HepG2 (cell line): ENCODE results near the gene FNDC3B. TPM values are rescaled to one million over a fixed set of nuclear protein-coding genes. Genes with fewer than 3 reads are reported as not detected.

Source experiments
- ATAC-seq: fragments of 200-7000 bp; cut with Tn5 transposase; 3 replicates; pipeline ENCODE4 v1.9.1; 2020; ENCODE audit warnings: mild to moderate bottlenecking, moderate library complexity
- BruUV-seq: library from RNA; stranded (reverse); fragments of 400-500 nt; replicated peaks from 2 replicates; lab custom pipeline; 2021; lab: Mats Ljungman, UMichigan
- CTCF ChIA-PET: fragments of 300-600 bp; formaldehyde crosslinking; extraction: SDS; loops from one replicate; lab custom pipeline; 2021; ENCODE audit warnings: low total read pairs, inconsistent platforms, low intra/inter-chr PET ratio; lab: Yijun Ruan, JAX
- POLR2A ChIA-PET: fragments of 350-600 bp; sonication (Branson Sonifier 250); formaldehyde crosslinking; loops from one replicate; lab custom pipeline; 2020; ENCODE audit warnings: antibody characterized with exemption, inconsistent platforms; lab: Yijun Ruan, JAX
- DNase-seq: peaks from one replicate; pipeline ENCODE4 v3.0.0-alpha.2; 2015; ENCODE audit warnings: low spot score
- FAIRE-seq: peaks from 3 replicates; lab custom pipeline; 2011; peaks lifted over from hg19 to GRCh38; lab: Jason Lieb, UNC
- H2AFZ ChIP-seq: one replicate; pipeline ENCODE4 v1.6.1; 2011; ENCODE audit warnings: low read length, inconsistent platforms
- H3K27ac ChIP-seq: fragments of 300-600 bp; 3 replicates; pipeline ENCODE4 v1.8.0; 2011; ENCODE audit warnings: mixed run types, mild to moderate bottlenecking, mixed read lengths, low read length, inconsistent platforms; ENCODE audit not compliant: insufficient read depth; ENCODE audit errors: extremely low read length
- H3K27me3 ChIP-seq, 2 experiments: fragments of 200-600 bp in 1 of 2; 2 replicates in 1 of 2; 3 replicates in 1 of 2; pipeline versions ENCODE4 v1.6.0 to v1.8.0; 2011; ENCODE audit warnings: low read length in 2 of 2, mild to moderate bottlenecking in 2 of 2, moderate library complexity in 2 of 2, inconsistent platforms in 1 of 2; ENCODE audit not compliant: insufficient read depth in 2 of 2, control insufficient read depth in 1 of 2
- H3K36me3 ChIP-seq, 2 experiments: fragments of 200-600 bp in 1 of 2; replicated peaks in 1 of 2; 2 replicates in 1 of 2; 3 replicates in 1 of 2; pipeline versions ENCODE4 v1.5.1 to v1.8.0; 2011; ENCODE audit warnings: low read length in 2 of 2, inconsistent platforms in 1 of 2; ENCODE audit not compliant: insufficient read depth in 2 of 2, control insufficient read depth in 1 of 2
- H3K4me1 ChIP-seq: 2 replicates; pipeline ENCODE4 v1.5.1; 2012; ENCODE audit warnings: low read length, inconsistent platforms; ENCODE audit not compliant: insufficient read depth
- H3K4me2 ChIP-seq: 2 replicates; pipeline ENCODE4 v1.6.0; 2011; ENCODE audit warnings: low read depth, low read length, inconsistent platforms
- H3K4me3 ChIP-seq, 3 experiments: fragments of 200-600 bp in 1 of 3; sonication (generic), shearing (Covaris generic) in 1 of 3; replicated peaks in 1 of 3; 2 replicates each; pipeline ENCODE4 v1.5.1; 2011 to 2016; ENCODE audit warnings: low read length in 3 of 3, inconsistent platforms in 2 of 3, low read depth in 2 of 3, mild to moderate bottlenecking in 2 of 3, control low read depth in 1 of 3, mixed read lengths in 1 of 3; ENCODE audit not compliant: insufficient read depth in 1 of 3
- H3K79me2 ChIP-seq: one replicate; pipeline ENCODE4 v1.6.1; 2011; ENCODE audit warnings: low read length, inconsistent platforms; ENCODE audit not compliant: insufficient read depth
- H3K9ac ChIP-seq: 2 replicates; pipeline ENCODE4 v1.6.0; 2011; ENCODE audit warnings: mild to moderate bottlenecking, low read depth, low read length, inconsistent platforms; ENCODE audit not compliant: insufficient read depth
- H3K9me3 ChIP-seq: 2 replicates; pipeline ENCODE4 v1.5.1; 2012; ENCODE audit warnings: mild to moderate bottlenecking, low read length
- H4K20me1 ChIP-seq: 2 replicates; pipeline ENCODE4 v1.6.0; 2011; ENCODE audit warnings: inconsistent platforms, mild to moderate bottlenecking, low read length, moderate library complexity; ENCODE audit not compliant: insufficient read depth
- AGO1 ChIP-seq: fragments of 200-400 bp; formaldehyde crosslinking; IDR thresholded peaks from 2 replicates; pipeline ENCODE4 v1.6.1; 2017; ENCODE audit warnings: mild to moderate bottlenecking, low read depth, low read length, moderate library complexity; ENCODE audit not compliant: poor library complexity, severe bottlenecking
- AGO2 ChIP-seq: fragments of 200-400 bp; formaldehyde crosslinking; optimal IDR thresholded peaks from 2 replicates; pipeline ENCODE3; 2017; ENCODE audit warnings: mild to moderate bottlenecking, low read depth, low read length, moderate library complexity
- HNRNPLL ChIP-seq: fragments of 200-400 bp; formaldehyde crosslinking; IDR thresholded peaks from 2 replicates; pipeline ENCODE4 v1.6.1; 2017; ENCODE audit warnings: mild to moderate bottlenecking, low read depth, low read length; ENCODE audit not compliant: poor library complexity, severe bottlenecking
- JDP2 ChIP-seq: sonication (generic); formaldehyde crosslinking; IDR thresholded peaks from 2 replicates; pipeline ENCODE4 v1.8.1; 2022; ENCODE audit warnings: missing genetic modification reagents, borderline replicate concordance
- MAF1 ChIP-seq: sonication (generic); formaldehyde crosslinking; IDR thresholded peaks from 2 replicates; pipeline ENCODE4 v1.5.0; 2020; ENCODE audit warnings: missing genetic modification reagents, borderline replicate concordance
- NRL ChIP-seq: sonication (generic); formaldehyde crosslinking; IDR thresholded peaks from 2 replicates; pipeline ENCODE4 v1.5.0; 2020; ENCODE audit warnings: missing genetic modification reagents, mild to moderate bottlenecking, moderate library complexity, borderline replicate concordance
- POLR2A ChIP-seq, 2 experiments: IDR thresholded peaks; 2 replicates each; pipeline ENCODE4 v1.6.1; 2011; ENCODE audit warnings: low read depth in 2 of 2, low read length in 2 of 2, mild to moderate bottlenecking in 1 of 2, moderate library complexity in 1 of 2; ENCODE audit not compliant: insufficient read depth in 1 of 2
- RBM22 ChIP-seq: fragments of 200-400 bp; formaldehyde crosslinking; optimal IDR thresholded peaks from 2 replicates; pipeline ENCODE3; 2017; ENCODE audit warnings: mild to moderate bottlenecking, low read length, moderate library complexity
- ZNF7 ChIP-seq: IDR thresholded peaks from 2 replicates; pipeline ENCODE4 v1.6.1; 2016; ENCODE audit warnings: missing biosample characterization, missing genetic modification reagents
- ZNF780A ChIP-seq: sonication (generic); formaldehyde crosslinking; IDR thresholded peaks from 2 replicates; pipeline ENCODE4 v1.8.0; 2022; ENCODE audit warnings: mild to moderate bottlenecking, missing genetic modification reagents, moderate library complexity
- ZNF790 ChIP-seq: sonication (generic); formaldehyde crosslinking; IDR thresholded peaks from 2 replicates; pipeline ENCODE4 v1.8.0; 2022; ENCODE audit warnings: missing genetic modification reagents, mild to moderate bottlenecking, borderline replicate concordance
- WGBS: methylation state at CpG from one replicate; pipeline ENCODE4 v1.1.6; 2017; ENCODE audit warnings: low lambda C conversion rate; 5-methylcytosine and 5-hydroxymethylcytosine counted together
- in situ Hi-C: cut with HindIII; loops from 2 replicates; pipeline ENCODE4 v1.10.0; 2017; ENCODE audit warnings: low pct_unique_long_range_greater_than_20kb; ENCODE audit not compliant: extremely low pct_ligation_motif_present
- intact Hi-C: fragments of 100-400 bp; cut with micrococcal nuclease; formaldehyde crosslinking; loops from one replicate; pipeline ENCODE4 v1.10.0; 2022; ENCODE audit not compliant: unreplicated experiment
- polyA plus RNA-seq, 8 experiments: library from polyadenylated mRNA; depleted of rRNA in 3 of 8; stranded (reverse) in 7 of 8; unstranded in 1 of 8; fragments of >200 nt; fragmentation: Illumina TruSeq in 4 of 8; extraction: Trizol in 4 of 8; gene quantifications; 2 replicates each; pipeline versions ENCODE4 v1.2.1 to v1.2.3, GENCODE V29; 2011 to 2016; ENCODE audit warnings: low read depth in 4 of 8, missing spikeins in 1 of 8, mixed read lengths in 1 of 8; ENCODE audit not compliant: insufficient read depth in 1 of 8
- total RNA-seq, 5 experiments: library from RNA; depleted of rRNA; stranded (reverse); fragments of >200 nt; fragmentation: Illumina TruSeq; extraction: Trizol; gene quantifications; 2 replicates each; pipeline ENCODE4 v1.2.3, GENCODE V29; 2016; ENCODE audit warnings: low read depth in 1 of 5

Gene FNDC3B
- total and polyA plus RNA-seq, 2 of the 13 experiments (the other 11 are each of a cell fraction or from before 2014, with no cell fraction given): 74.8 to 103 TPM

DNA sequence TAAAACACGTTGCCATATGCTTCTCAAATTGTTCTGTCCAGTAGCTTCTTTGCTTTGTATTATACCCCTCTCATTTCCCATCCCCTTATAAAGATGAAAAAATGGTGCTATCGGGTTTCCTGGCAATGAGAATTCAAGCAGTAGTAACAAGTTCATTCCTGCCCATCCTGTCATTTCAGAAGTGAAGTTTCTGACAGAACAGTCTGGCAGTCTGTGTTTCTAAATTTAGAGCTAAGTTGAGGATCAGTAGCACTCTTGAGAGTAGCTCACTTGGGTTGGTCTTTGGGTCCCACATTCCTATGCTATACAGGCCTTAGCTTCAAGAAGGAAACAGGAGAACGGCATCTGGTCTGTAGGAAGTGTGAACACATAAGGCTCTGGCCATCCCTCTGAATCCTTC, 274.3 kb downstream of the FNDC3B start:
- TF ChIP-seq JDP2 (CRISPR knock-in tag): no peak
- TF ChIP-seq AGO2: peak; percentile 26
- TF ChIP-seq AGO1: no peak
- TF ChIP-seq HNRNPLL: no peak
- TF ChIP-seq NRL: no peak
- TF ChIP-seq POLR2A (IDR thresholded peaks at IDR 0.05; ENCODE audit: insufficient read depth in 1 of 2, low read depth in 2 of 2, low read length in 2 of 2): peak in 1 of 2 experiments; percentile 17; a peak in 1 of 4 replicates
- no peak for TF ChIP-seq ZNF780A (CRISPR knock-in tag)
- no peak for TF ChIP-seq ZNF790 (CRISPR knock-in tag)
- TF ChIP-seq RBM22: peak; percentile 66
- no peak for DNase-seq
- Histone ChIP-seq H3K4me1 (0 out of 2 replicates have a peak, but pooled peaks cover 5% of the 10 kb centered on the region), H3K27me3 (no peaks in the 10 kb centered on the region), H3K4me3 (no peak overlapping the region), H3K27ac (no peak overlapping the region), H3K9me3 (no peaks in the 10 kb centered on the region), H3K36me3 (peaks cover 45 to 91% of the 10 kb centered on the region in 2 experiments), H4K20me1 (peaks cover 61% of the 10 kb centered on the region), H3K79me2 (peaks cover 3% of the 10 kb centered on the region), H2AFZ (no peak overlapping the region), H3K4me2 (no peak overlapping the region), H3K9ac (no peak overlapping the region)
- ChIA-PET POLR2A (no interaction called here), CTCF (no interaction called here)
- intact Hi-C loops: no loop called here
- in situ Hi-C loops: no loop called here
- WGBS: 92% methylated on average over 3 of the region's 3 CpGs
- peak; percentile 4; the same call in 2 of the 3 replicates for ATAC-seq
- BruUV-seq: no TSS peak
- no peak for FAIRE-seq

GRCh38 chr3:172314591-172315160, 275.3 kb downstream of the FNDC3B start:
- Histone ChIP-seq H2AFZ (no peak overlapping the region), H3K36me3 (peaks cover 49 to 91% of the 10 kb centered on the region in 2 experiments), H3K4me2 (no peak overlapping the region), H4K20me1 (peaks cover 60% of the 10 kb centered on the region), H3K27ac (peak overlapping the region; percentile 6), H3K9ac (no peak overlapping the region), H3K27me3 (no peaks in the 10 kb centered on the region), H3K9me3 (no peaks in the 10 kb centered on the region), H3K4me1 (0 out of 2 replicates have a peak, but pooled peaks cover 5% of the 10 kb centered on the region), H3K79me2 (peaks cover 3% of the 10 kb centered on the region), H3K4me3 (no peak overlapping the region)
- ChIA-PET POLR2A (no interaction called here), CTCF (no interaction called here)
- in situ Hi-C loops (no loop called here), intact Hi-C loops (no loop called here)
- ATAC-seq (no peak), FAIRE-seq (no peak), DNase-seq (no peak)
- 98% methylated on average over 8 of the region's 8 CpGs for WGBS
- no peak for TF ChIP-seq MAF1 (CRISPR knock-in tag)
- no peak for TF ChIP-seq ZNF7 (CRISPR knock-in tag)
- peak; percentile 12 for TF ChIP-seq RBM22
- no TSS peak for BruUV-seq
